ENCODE measurements around the gene STK32C. TPM values are rescaled to one million over a fixed set of nuclear protein-coding genes. Genes with fewer than 3 reads are reported as not detected.

Gene STK32C
- total RNA-seq, 1 donor from 2014 or later, result 13.6 TPM

GRCh38 chr10:132234860-132235259 lies 72.9 kb downstream of the STK32C start:
- Histone ChIP-seq H3K79me2 (ENCODE audit: insufficient read depth, low read length) (no peaks in the 10 kb centered on the region), H4K20me1 (ENCODE audit: insufficient read depth, low read length) (no peaks in the 10 kb centered on the region), H3K36me3 (ENCODE audit: insufficient read depth, low read length) (no peaks in the 10 kb centered on the region), H3K4me3 (ENCODE audit: insufficient read depth, low read depth, low read length) (no peak overlapping the region), H3K9ac (ENCODE audit: low read length) (no peak overlapping the region), H3K4me1 (ENCODE audit: insufficient read depth, low read length) (no peaks in the 10 kb centered on the region), H2AFZ (ENCODE audit: low read depth, low read length) (no peak overlapping the region), H3K9me3 (ENCODE audit: insufficient read depth, low read depth, low read length) (no peaks in the 10 kb centered on the region), H3K27me3 (ENCODE audit: insufficient read depth, low read length) (no peaks in the 10 kb centered on the region), H3K27ac (ENCODE audit: low read depth, low read length) (no peak overlapping the region), H3K4me2 (ENCODE audit: low read length) (no peak overlapping the region)
- Mint-ChIP-seq H3K9me3 (ENCODE audit: unreplicated experiment) (no peaks in the 10 kb centered on the region), H3K4me3 (ENCODE audit: unreplicated experiment) (no peak overlapping the region), H3K4me1 (ENCODE audit: low read depth, unreplicated experiment) (peaks cover 9% of the 10 kb centered on the region), H3K27me3 (ENCODE audit: low read depth, unreplicated experiment) (peaks cover 11% of the 10 kb centered on the region), H3K36me3 (ENCODE audit: low read depth, unreplicated experiment) (peaks cover 4% of the 10 kb centered on the region), H3K27ac (ENCODE audit: unreplicated experiment) (no peak overlapping the region)
- DNase-seq (ENCODE audit: low read depth) (no peak), FAIRE-seq (no peak)
- TF ChIP-seq CTCF (IDR thresholded peaks at IDR 0.05; ENCODE audit: insufficient read depth, low read depth, low read length) (no peak), EZH2 (IDR thresholded peaks at IDR 0.05; ENCODE audit: insufficient read depth, low read length) (no peak)

GRCh38 chr10:132233501-132234085 lies 74.2 kb downstream of the STK32C start:
- Mint-ChIP-seq H3K9me3 (ENCODE audit: unreplicated experiment) (no peaks in the 10 kb centered on the region), H3K27ac (ENCODE audit: unreplicated experiment) (no peak overlapping the region), H3K36me3 (ENCODE audit: low read depth, unreplicated experiment) (no peaks in the 10 kb centered on the region), H3K4me1 (ENCODE audit: low read depth, unreplicated experiment) (peaks cover 7% of the 10 kb centered on the region), H3K27me3 (ENCODE audit: low read depth, unreplicated experiment) (peaks cover 10% of the 10 kb centered on the region), H3K4me3 (ENCODE audit: unreplicated experiment) (no peak overlapping the region)
- Histone ChIP-seq H3K36me3 (ENCODE audit: insufficient read depth, low read length) (no peaks in the 10 kb centered on the region), H2AFZ (ENCODE audit: low read depth, low read length) (no peak overlapping the region), H3K4me1 (ENCODE audit: insufficient read depth, low read length) (no peaks in the 10 kb centered on the region), H3K4me2 (ENCODE audit: low read length) (no peak overlapping the region), H4K20me1 (ENCODE audit: insufficient read depth, low read length) (no peaks in the 10 kb centered on the region), H3K9ac (ENCODE audit: low read length) (no peak overlapping the region), H3K9me3 (ENCODE audit: insufficient read depth, low read depth, low read length) (no peaks in the 10 kb centered on the region), H3K27me3 (ENCODE audit: insufficient read depth, low read length) (no peaks in the 10 kb centered on the region), H3K27ac (ENCODE audit: low read depth, low read length) (no peak overlapping the region), H3K79me2 (ENCODE audit: insufficient read depth, low read length) (no peaks in the 10 kb centered on the region), H3K4me3 (ENCODE audit: insufficient read depth, low read depth, low read length) (no peak overlapping the region)
- TF ChIP-seq CTCF (IDR thresholded peaks at IDR 0.05; ENCODE audit: insufficient read depth, low read depth, low read length), result no peak
- TF ChIP-seq EZH2 (IDR thresholded peaks at IDR 0.05; ENCODE audit: insufficient read depth, low read length), result no peak
- no peak for DNase-seq (ENCODE audit: low read depth)
- no peak for FAIRE-seq

GRCh38 chr10:132232981-132233380 lies 74.8 kb downstream of the STK32C start:
- FAIRE-seq (no peak), DNase-seq (ENCODE audit: low read depth) (no peak)
- H3K9me3 Mint-ChIP-seq (ENCODE audit: unreplicated experiment), result no peaks in the 10 kb centered on the region
- TF ChIP-seq CTCF (IDR thresholded peaks at IDR 0.05; ENCODE audit: insufficient read depth, low read depth, low read length), result no peak
- H2AFZ ChIP-seq (ENCODE audit: low read depth, low read length), result no peak overlapping the region
- H3K27ac Mint-ChIP-seq (ENCODE audit: unreplicated experiment), result no peak overlapping the region
- H3K4me2 ChIP-seq (ENCODE audit: low read length), result no peak overlapping the region
- no peaks in the 10 kb centered on the region for H3K36me3 Mint-ChIP-seq (ENCODE audit: low read depth, unreplicated experiment)
- H3K4me3 ChIP-seq (ENCODE audit: insufficient read depth, low read depth, low read length), result no peak overlapping the region
- H3K27ac ChIP-seq (ENCODE audit: low read depth, low read length), result no peak overlapping the region
- no peaks in the 10 kb centered on the region for H3K4me1 ChIP-seq (ENCODE audit: insufficient read depth, low read length)
- no peaks in the 10 kb centered on the region for H3K36me3 ChIP-seq (ENCODE audit: insufficient read depth, low read length)
- no peaks in the 10 kb centered on the region for H3K9me3 ChIP-seq (ENCODE audit: insufficient read depth, low read depth, low read length)
- no peaks in the 10 kb centered on the region for H3K27me3 ChIP-seq (ENCODE audit: insufficient read depth, low read length)
- H3K9ac ChIP-seq (ENCODE audit: low read length), result no peak overlapping the region
- peaks cover under 1% of the 10 kb centered on the region for H3K4me1 Mint-ChIP-seq (ENCODE audit: low read depth, unreplicated experiment)
- H3K79me2 ChIP-seq (ENCODE audit: insufficient read depth, low read length), result no peaks in the 10 kb centered on the region
- no peaks in the 10 kb centered on the region for H4K20me1 ChIP-seq (ENCODE audit: insufficient read depth, low read length)
- peaks cover 10% of the 10 kb centered on the region for H3K27me3 Mint-ChIP-seq (ENCODE audit: low read depth, unreplicated experiment)
- H3K4me3 Mint-ChIP-seq (ENCODE audit: unreplicated experiment), result no peak overlapping the region
